ENCODE measurements around the gene JAKMIP1.

DNA sequence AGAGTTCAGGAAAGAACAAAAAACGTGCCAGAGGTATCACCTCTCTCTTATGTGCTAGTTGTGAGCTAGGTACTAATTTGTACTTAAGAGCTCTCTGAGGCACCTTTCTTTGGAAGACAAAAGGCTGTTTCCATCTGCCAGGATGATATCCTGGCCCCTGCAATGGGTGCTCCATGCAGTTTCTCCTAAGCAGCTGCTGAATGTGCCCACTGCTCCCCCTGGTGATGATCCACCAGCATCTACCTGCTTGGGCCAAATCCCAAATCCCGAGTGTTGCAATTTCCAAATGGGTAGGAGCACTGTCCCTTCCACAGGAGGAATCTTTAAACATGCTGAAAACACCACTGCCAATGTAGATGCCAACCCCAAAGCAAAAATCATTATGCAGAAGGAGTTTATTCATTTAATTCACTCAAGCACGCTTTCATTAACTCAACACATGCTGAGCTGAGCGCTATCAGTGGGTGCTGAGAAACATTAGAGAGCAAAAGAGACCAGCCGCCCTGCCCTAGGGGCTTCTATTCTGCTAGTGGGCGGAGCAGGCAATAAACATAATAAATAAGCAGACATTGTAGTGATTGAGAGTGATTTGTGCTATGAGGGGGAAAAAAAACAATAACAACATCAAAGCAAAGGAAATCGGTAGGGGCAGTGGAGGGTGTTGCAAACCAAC, 112.5 kb downstream of the JAKMIP1 start:
- TF ChIP-seq CTCF (conservative IDR thresholded peaks at IDR 0.05) (0 out of 2 replicates have a peak, but pooled peaks have one; percentile 32), EZH2 (IDR thresholded peaks at IDR 0.05; ENCODE audit: low read depth) (no peak)

All from PC-9 (cell line).